SK-N-SH treated with all-trans-retinoic acid at 6 μM for 48 hours (cell line): ENCODE data around the gene FLT3.
"Not testable (repeated sequence)": the region's sequence is repeated elsewhere in the genome, so short reads cannot be mapped to it uniquely, and the experiment has no call there.

Experiments
- ATAC-seq: fragments of 200-7000 bp; cut with Tn5 transposase; 3 replicates; pipeline ENCODE4 v1.9.1; 2020; ENCODE audit warnings: mild to moderate bottlenecking, moderate library complexity
- ARNTL ChIP-seq: fragments of 450-650 bp; formaldehyde crosslinking; IDR thresholded peaks from 2 replicates; pipeline ENCODE4 v1.5.0; 2020; ENCODE audit warnings: low read depth, mild to moderate bottlenecking, moderate library complexity, borderline replicate concordance
- CREB5 ChIP-seq: fragments of 250-450 bp; sonication (Bioruptor Pico); IDR thresholded peaks from 2 replicates; pipeline ENCODE4 v1.5.1; 2020; ENCODE audit warnings: low read depth, mild to moderate bottlenecking, moderate library complexity
- CSRNP3 ChIP-seq: fragments of 250-450 bp; sonication (Bioruptor Pico); IDR thresholded peaks from 2 replicates; pipeline ENCODE4 v1.5.1; 2021; ENCODE audit warnings: mild to moderate bottlenecking, moderate library complexity
- ESRRG ChIP-seq: fragments of 250-450 bp; sonication (Bioruptor Pico); IDR thresholded peaks from 2 replicates; pipeline ENCODE4 v1.6.1; 2021; ENCODE audit warnings: mild to moderate bottlenecking
- GLIS3 ChIP-seq: fragments of 250-450 bp; sonication (Bioruptor Pico); IDR thresholded peaks from 2 replicates; pipeline ENCODE4 v1.5.0; 2020; ENCODE audit warnings: mild to moderate bottlenecking, moderate library complexity
- ISL1 ChIP-seq: fragments of 250-450 bp; sonication (Bioruptor Pico); IDR thresholded peaks from 2 replicates; pipeline ENCODE4 v2.1.2; 2022; ENCODE audit warnings: mild to moderate bottlenecking, moderate library complexity
- OSR1 ChIP-seq: fragments of 250-450 bp; sonication (Bioruptor Pico); IDR thresholded peaks from 2 replicates; pipeline ENCODE4 v1.8.0; 2022; ENCODE audit warnings: moderate library complexity, mild to moderate bottlenecking, inconsistent platforms
- PATZ1 ChIP-seq: fragments of 250-450 bp; sonication (Bioruptor Pico); IDR thresholded peaks from 2 replicates; pipeline ENCODE4 v1.8.0; 2020; ENCODE audit warnings: mild to moderate bottlenecking, moderate library complexity, borderline replicate concordance
- POU6F1 ChIP-seq: fragments of 250-450 bp; sonication (Bioruptor Pico); IDR thresholded peaks from 2 replicates; pipeline ENCODE4 v1.8.0; 2021; ENCODE audit warnings: low read depth, mild to moderate bottlenecking, moderate library complexity, borderline replicate concordance
- PPARA ChIP-seq: fragments of 250-450 bp; sonication (Bioruptor Pico); IDR thresholded peaks from 2 replicates; pipeline ENCODE4 v1.5.0; 2020; ENCODE audit warnings: mild to moderate bottlenecking, borderline replicate concordance
- SNAI2 ChIP-seq: fragments of 250-450 bp; sonication (Bioruptor Pico); IDR thresholded peaks from 2 replicates; pipeline ENCODE4 v1.5.0; 2020; ENCODE audit warnings: mild to moderate bottlenecking, moderate library complexity
- TCF4 ChIP-seq: fragments of 250-450 bp; sonication (Bioruptor Pico); IDR thresholded peaks from 2 replicates; pipeline ENCODE4 v1.8.0; 2021; ENCODE audit warnings: mild to moderate bottlenecking, moderate library complexity, borderline replicate concordance
- ZC3H10 ChIP-seq: fragments of 250-450 bp; sonication (Bioruptor Pico); IDR thresholded peaks from 2 replicates; pipeline ENCODE4 v1.5.1; 2021; ENCODE audit warnings: mild to moderate bottlenecking, moderate library complexity
- ZFP3 ChIP-seq: fragments of 250-450 bp; sonication (Bioruptor Pico); IDR thresholded peaks from 2 replicates; pipeline ENCODE4 v1.5.0; 2020; ENCODE audit warnings: mild to moderate bottlenecking, moderate library complexity
- ZFP30 ChIP-seq: fragments of 450-650 bp; formaldehyde crosslinking; IDR thresholded peaks from 2 replicates; pipeline ENCODE4 v1.5.0; 2022; ENCODE audit warnings: mild to moderate bottlenecking, moderate library complexity
- ZNF565 ChIP-seq: fragments of 450-650 bp; formaldehyde crosslinking; conservative IDR thresholded peaks from 2 replicates; pipeline ENCODE4 v1.5.0; 2020; ENCODE audit warnings: low read depth, mild to moderate bottlenecking, moderate library complexity
- ZNF70 ChIP-seq: fragments of 450-650 bp; formaldehyde crosslinking; IDR thresholded peaks from 2 replicates; pipeline ENCODE4 v1.5.0; 2020; ENCODE audit warnings: mild to moderate bottlenecking, moderate library complexity
- ZNF8 ChIP-seq: fragments of 450-650 bp; formaldehyde crosslinking; IDR thresholded peaks from 2 replicates; pipeline ENCODE4 v1.5.0; 2020; ENCODE audit warnings: mild to moderate bottlenecking, moderate library complexity

The FLT3 gene

GRCh38 chr13:28100150-28101121, at the start of gene FLT3:
Gene FLT3, minus strand, starts transcription at chr13:28100576. Its CDS starts 66 bp downstream, at chr13:28100510.
- no peak for TF ChIP-seq ISL1
- no peak for TF ChIP-seq OSR1
- TF ChIP-seq PPARA, result no peak
- TF ChIP-seq PATZ1 (CRISPR knock-in tag), result no peak
- no peak for TF ChIP-seq SNAI2
- no peak for TF ChIP-seq ARNTL (CRISPR knock-in tag)
- ATAC-seq, result peak; percentile 40; the same call in 2 of the 3 replicates

- no peak for ATAC-seq
- TF ChIP-seq PATZ1 (CRISPR knock-in tag) (no peak), CSRNP3 (CRISPR knock-in tag) (no peak), CREB5 (CRISPR knock-in tag) (no peak), OSR1 (no peak), ZFP30 (CRISPR knock-in tag) (no peak), ZNF8 (CRISPR knock-in tag) (no peak), TCF4 (CRISPR knock-in tag) (no peak), PPARA (no peak), ARNTL (CRISPR knock-in tag) (no peak), ESRRG (CRISPR knock-in tag) (no peak), ZNF565 (CRISPR knock-in tag) (no peak), GLIS3 (CRISPR knock-in tag) (no peak)
Measured at GRCh38 chr13:28147495-28147894, 47.1 kb upstream of the FLT3 start.

- ATAC-seq, result no peak
- TF ChIP-seq ZFP3 (CRISPR knock-in tag) (no peak), POU6F1 (CRISPR knock-in tag) (no peak), GLIS3 (CRISPR knock-in tag) (no peak), ZNF565 (CRISPR knock-in tag) (no peak), ZC3H10 (CRISPR knock-in tag) (no peak), ZNF70 (no peak)
Measured at GRCh38 chr13:28145049-28145448, 44.7 kb upstream of the FLT3 start.

GRCh38 chr13:28141542-28141941, 41.2 kb upstream of the FLT3 start:
- not testable (repeated sequence) for ATAC-seq
